ENCODE data around the gene OCRL.

Gene OCRL

DNA sequence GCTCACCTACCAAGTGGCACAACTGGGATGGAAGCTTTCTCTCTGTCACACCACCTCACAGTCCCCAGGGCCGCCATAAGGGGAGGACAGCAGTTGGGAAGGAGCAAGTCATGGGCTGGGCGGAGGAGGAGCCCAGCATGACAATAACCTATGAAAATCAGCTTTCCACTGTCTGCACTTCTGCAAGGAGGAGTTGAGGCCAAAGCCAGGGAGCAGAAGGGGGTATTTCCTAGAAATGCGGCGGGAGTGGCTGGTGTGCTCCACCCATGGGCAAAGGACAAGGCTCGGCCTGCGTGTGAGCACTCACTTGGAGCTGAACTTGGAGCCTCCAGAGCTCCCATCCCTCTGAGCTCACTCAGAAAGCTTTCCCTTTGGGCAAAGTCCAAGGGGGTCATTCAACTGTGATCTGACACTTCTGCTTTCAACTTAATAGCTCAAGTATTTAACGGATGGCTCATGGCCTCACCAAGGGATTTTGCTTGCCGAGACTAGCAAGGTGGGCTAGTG, 96.2 kb downstream of the OCRL start:
- DNase-seq (ENCODE audit: low spot score): no peak

DNA sequence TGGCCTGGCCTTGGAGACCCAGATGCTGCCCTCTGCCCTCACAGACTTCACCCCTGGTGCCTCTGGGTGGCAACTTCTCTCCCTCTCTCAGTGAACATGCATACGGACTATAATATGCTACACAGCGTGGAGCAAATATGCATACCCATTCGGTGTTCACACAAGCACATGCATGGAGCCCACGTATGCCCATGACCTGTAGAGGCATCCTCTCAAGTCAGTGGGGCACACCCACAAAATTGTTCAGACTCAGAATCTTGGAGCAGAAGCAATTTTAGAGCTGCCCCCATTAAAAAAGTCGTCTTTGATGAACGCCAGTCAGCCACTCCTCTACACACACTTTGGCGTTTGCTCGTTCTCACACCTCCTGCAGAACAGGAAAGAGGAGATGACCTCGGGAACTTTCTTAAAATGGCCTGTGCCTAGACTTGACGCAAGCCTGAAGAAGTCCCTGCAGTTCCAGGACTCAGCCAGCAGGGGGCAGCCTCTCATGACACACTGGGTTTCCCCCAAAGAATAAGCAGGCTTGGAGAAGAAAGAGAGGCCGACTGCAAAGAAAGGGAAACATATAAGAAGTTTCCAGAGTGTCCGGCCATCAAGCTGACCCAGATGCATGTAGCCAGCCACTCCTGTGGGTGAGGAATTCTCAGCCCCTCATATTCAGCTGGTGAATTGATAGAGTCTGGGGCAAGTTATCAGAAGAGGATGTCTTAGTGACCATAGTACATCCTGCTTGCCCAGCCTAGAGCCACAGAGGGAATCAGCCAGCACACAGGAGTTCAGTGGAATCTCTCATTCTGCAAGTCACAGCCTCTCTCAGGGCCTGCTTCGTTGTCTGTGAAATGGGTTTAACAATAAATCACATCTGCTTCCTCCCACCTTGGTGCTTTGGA, 97.4 kb downstream of the OCRL start:
- peak; percentile 76 for DNase-seq (ENCODE audit: low spot score)

DNA sequence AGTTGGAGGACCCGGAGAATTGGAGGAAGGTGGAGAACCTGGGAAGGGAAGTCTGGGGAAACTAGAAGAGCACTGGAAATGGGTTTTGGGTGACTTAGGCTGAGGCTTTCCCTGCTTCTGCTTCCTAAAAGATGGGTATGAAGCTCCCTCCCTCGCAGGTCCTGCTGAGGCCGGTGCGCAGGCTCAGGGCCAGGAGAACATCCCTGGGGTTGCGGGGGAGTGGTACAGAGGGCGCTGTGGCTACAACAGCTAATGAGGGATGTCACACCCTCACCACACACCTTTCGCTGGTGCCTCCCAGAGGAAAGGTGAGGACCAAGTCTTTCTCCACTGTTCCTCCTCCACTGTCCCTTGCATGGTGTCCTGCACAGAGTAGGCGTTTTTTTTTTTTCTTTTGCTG, 98.9 kb downstream of the OCRL start:
- DNase-seq (ENCODE audit: low spot score): no peak

DNA sequence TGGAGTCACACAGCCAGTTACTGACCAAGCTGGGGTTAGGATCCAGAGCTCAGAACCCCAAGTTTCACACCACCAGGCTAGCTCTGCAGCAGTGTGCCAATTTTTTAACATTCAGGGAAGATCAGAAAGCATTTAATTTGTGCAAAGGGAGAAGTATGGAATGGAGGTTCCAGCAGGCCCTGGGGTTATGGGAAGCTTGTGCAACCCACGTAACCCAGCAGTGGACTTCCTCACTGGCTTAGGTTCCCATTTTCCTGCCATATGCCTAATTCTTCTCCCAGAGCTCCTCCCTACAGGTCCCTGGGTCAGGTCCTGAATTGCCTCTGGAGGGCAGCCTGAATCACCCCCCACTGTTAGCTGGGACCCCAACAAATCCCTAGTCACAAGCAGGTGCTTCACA, 100.7 kb downstream of the OCRL start:
- no peak for DNase-seq (ENCODE audit: low spot score)

DNA sequence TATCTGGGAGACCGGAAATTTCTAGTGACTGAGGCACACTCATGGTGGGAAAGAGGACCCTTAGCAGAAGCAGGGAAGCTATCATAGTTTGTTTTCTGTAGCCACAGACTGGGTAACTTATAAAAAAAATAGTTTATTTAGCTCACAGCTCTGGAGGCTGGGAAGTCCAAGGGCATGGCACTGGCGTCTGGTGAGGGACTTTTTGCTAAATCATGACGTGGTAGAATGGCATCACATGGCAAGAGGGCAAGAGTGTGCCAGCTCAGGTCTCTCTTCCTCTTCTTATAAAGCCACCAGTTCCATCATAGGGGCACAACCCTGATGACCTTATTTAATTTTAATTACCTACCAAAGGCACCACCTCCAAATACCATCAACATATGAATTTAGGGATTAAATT, 101.4 kb downstream of the OCRL start:
- DNase-seq (ENCODE audit: low spot score): no peak

DNA sequence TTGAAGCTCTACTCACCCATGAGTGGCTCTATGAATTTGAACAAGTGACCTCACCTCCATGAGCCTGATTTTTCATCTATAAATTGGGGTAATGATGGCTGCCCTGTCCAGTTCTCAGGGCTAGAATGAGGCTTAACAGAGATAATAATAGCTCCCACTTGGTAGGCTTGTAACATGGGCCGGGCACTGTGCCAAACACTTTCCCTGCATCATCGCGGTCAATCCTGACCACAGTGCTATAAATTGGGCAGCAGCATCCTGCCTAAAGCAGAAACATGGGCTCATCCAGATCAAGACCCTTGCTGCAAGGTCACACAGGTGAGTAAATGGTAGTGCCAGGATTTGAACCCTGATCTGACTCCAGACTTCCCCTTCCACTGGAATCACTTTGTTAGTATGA, 101.9 kb downstream of the OCRL start:
- no peak for DNase-seq (ENCODE audit: low spot score)

Data from AG08395 (cell line).